Right lobe of liver (tissue), 4 donors: ENCODE measurements around the gene TWIST2.

Experiments used
- POLR2A ChIP-seq: fragments of 450-650 bp; IDR thresholded peaks from one replicate; pipeline ENCODE4 v1.6.1; 2017; ENCODE audit warnings: antibody characterized with exemption, mild to moderate bottlenecking
- TF ChIP-seq, protein P1 (sequence below), 4 donors: fragments of 200-600 bp in 3 of 4; fragments of 450-650 bp in 1 of 4; IDR thresholded peaks; one replicate each; pipeline versions ENCODE4 v1.5.1 to v1.8.0; 2016 to 2022; ENCODE audit warnings: antibody characterized with exemption in 4 of 4, mild to moderate bottlenecking in 2 of 4
- donor health status: DM: no; HTN: no; CAD: no.
- donor health status: DM: no; HTN: no; CAD: no.
- donor health status: DM: no; HTN: yes; CAD: no.

DNA sequence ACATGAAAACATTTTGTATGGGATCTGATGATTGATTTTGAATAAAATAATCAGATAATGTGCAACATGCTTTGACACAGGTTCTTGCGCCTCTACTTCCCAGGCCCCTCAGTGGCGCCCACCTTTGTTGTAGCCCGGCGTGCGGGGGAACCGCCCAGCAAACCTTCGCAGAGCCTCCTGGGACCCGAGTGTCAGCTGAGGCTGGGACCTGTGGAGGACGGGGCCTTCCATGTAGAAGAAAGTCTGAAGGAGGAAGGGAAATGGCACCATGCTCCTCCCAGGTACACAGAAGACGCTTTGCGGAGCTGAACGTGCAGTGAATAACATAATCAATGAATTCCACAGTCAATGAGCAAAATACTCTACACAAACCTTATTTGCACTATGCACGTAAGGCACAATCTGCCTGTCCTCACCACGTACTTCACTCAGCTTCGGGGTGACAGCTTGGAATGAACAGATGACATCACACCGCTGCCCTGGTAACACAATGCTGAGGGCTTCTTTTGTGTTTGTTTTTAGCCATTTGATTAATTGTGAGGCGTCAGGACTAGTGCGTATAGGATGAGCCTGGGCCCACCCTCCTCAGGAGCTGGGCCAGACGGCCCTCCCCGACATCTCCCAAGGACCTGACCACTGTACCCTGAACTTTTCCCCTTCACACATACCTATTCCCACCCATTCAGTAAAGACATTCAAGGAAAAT lies 78.1 kb downstream of the TWIST2 start:
- TF ChIP-seq, protein P1, sequence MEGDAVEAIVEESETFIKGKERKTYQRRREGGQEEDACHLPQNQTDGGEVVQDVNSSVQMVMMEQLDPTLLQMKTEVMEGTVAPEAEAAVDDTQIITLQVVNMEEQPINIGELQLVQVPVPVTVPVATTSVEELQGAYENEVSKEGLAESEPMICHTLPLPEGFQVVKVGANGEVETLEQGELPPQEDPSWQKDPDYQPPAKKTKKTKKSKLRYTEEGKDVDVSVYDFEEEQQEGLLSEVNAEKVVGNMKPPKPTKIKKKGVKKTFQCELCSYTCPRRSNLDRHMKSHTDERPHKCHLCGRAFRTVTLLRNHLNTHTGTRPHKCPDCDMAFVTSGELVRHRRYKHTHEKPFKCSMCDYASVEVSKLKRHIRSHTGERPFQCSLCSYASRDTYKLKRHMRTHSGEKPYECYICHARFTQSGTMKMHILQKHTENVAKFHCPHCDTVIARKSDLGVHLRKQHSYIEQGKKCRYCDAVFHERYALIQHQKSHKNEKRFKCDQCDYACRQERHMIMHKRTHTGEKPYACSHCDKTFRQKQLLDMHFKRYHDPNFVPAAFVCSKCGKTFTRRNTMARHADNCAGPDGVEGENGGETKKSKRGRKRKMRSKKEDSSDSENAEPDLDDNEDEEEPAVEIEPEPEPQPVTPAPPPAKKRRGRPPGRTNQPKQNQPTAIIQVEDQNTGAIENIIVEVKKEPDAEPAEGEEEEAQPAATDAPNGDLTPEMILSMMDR (IDR thresholded peaks at IDR 0.05) = no peak
- TF ChIP-seq POLR2A = no peak
